ENCODE results near the gene MAPK8.

Gene MAPK8

GRCh38 chr10:48446785-48447184, 140.3 kb downstream of the MAPK8 start:
- no peak for FAIRE-seq

GRCh38 chr10:48447356-48448215, 141.1 kb downstream of the MAPK8 start:
- no peak for TF ChIP-seq CTCF (IDR thresholded peaks at IDR 0.05; ENCODE audit: insufficient read depth, missing control alignments)
- FAIRE-seq, result no peak
- DNase-seq (ENCODE audit: insufficient read length, low spot score), result no peak

More at GRCh38 chr10:48446785-48447184, 140.3 kb downstream of the MAPK8 start:
- no peak for DNase-seq (ENCODE audit: insufficient read length, low spot score)
- no peak for TF ChIP-seq CTCF (IDR thresholded peaks at IDR 0.05; ENCODE audit: insufficient read depth, missing control alignments)

GRCh38 chr10:48448796-48449195, 142.3 kb downstream of the MAPK8 start:
- TF ChIP-seq CTCF (IDR thresholded peaks at IDR 0.05; ENCODE audit: insufficient read depth, missing control alignments), result no peak
- DNase-seq (ENCODE audit: insufficient read length, low spot score) (no peak), FAIRE-seq (no peak)

DNA sequence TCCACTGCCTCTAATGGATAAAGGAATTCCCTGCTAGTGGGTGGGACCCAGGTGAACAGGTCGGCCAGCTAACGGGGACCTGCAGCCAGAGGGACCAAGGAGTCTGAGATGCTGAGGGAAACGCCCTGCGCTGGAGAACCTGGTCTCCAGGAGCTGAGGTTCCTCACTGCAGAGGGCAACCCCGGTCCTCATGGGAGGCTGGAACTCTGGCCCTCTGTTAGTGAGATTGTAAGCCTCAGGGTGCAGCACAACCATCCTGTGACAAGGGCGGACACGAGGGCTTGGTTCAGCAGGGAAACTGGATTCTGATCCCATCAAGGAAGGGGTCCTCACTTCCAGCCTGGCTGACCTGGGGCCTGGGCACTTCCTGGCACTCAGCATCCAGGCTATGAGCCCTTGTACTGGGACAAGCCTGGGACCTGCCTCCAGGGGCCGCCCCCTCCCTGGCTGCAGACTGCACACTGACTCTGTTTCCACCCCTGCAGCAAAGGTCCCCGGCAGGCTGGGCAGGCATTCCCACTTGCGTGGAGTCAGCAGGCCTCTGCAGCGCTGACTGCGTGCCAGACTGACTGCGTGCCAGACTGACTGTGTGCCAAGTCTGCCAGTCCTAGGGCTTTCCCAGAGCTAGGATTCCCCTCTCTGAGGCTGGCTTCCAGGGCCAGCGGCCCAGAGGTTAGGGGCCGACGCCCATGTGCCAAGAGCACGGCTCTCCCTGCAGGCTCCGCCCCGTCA, 143.2 kb downstream of the MAPK8 start:
- FAIRE-seq, result no peak
- TF ChIP-seq CTCF (IDR thresholded peaks at IDR 0.05; ENCODE audit: insufficient read depth, missing control alignments), result no peak
- no peak for DNase-seq (ENCODE audit: insufficient read length, low spot score)

DNA sequence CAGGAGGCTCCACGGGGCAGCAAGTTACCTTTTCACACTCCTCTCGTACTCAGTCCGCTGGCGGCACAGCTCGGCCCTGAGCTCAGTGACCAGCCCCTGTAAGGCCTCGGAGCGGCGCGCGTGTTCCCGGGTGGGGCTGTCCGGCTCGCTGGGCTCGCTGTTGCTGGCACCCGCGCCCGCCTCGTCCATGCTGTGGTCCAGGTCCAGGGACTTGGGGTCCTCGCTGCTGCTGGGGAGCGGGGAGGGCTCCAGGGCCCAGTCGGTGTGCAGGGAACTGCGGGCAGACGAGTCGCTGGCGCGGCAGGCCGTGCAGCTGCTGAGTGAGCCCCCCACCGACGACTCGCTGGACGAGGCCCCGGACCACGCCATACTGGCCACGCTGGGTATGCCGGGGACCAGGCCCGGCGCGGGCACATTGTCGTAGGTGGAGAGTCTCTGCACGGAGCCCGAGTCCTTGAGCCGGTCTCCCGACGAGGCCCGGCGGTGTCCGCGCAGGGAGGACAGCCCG, 143.8 kb downstream of the MAPK8 start:
- no peak for TF ChIP-seq CTCF (IDR thresholded peaks at IDR 0.05; ENCODE audit: insufficient read depth, missing control alignments)

DNA sequence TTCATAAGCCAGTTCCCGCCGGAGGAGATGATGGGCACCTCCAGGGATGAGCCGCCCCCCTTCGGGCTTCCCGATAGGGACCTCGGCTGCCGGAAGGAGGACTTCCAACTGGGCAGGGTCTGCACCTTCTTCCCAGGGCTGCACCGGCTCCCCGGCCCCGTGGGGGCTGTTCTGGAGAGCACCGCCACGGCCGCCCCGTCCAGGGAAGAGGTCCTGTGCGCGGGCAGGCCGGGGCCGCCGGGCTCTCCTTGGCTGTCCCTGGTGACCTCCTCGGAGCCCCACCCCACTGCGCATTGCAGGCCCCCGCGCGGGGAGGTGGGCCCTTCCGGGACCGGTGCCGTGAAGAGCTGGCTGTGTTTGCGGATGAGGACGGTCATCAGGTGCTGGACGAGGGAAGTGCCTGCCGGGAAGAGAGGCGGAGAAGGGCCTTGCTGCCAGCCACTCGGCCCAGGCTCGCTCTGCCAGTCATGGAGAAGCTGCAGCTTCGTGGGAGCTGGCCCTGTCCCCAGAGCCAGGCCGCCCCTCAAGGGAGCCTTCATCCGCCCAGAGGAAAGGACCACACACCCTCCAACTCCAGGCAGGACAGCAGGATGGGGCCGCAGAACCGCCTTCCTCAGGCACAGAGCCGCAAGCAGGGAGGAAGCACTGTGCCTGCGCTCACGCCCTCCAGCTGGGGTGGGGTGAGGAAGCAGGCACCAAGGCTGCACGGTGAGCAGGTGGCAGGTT, 144.4 kb downstream of the MAPK8 start:
- FAIRE-seq, result no peak
- no peak for DNase-seq (ENCODE audit: insufficient read length, low spot score)
- TF ChIP-seq CTCF (IDR thresholded peaks at IDR 0.05; ENCODE audit: insufficient read depth, missing control alignments), result no peak

More for the DNA sequence above, 143.8 kb downstream of the MAPK8 start:
- FAIRE-seq, result no peak
- DNase-seq (ENCODE audit: insufficient read length, low spot score), result no peak

Measured in D721Med (cell line).